WI38 (cell line): ENCODE measurements around the gene UQCC3.
A peak's percentile ranks its signal among the peaks of the same experiment; 100 is the strongest.

Source experiments
- H3K4me3 ChIP-seq: 2 replicates; pipeline ENCODE4 v1.5.1; 2011; ENCODE audit warnings: low read depth, mild to moderate bottlenecking, control low read depth, low read length
- TF ChIP-seq, protein P1 (sequence below): IDR thresholded peaks from 2 replicates; pipeline ENCODE4 v1.5.1; 2012; ENCODE audit warnings: low read depth, mild to moderate bottlenecking, control low read depth, low read length

UQCC3 gene

DNA sequence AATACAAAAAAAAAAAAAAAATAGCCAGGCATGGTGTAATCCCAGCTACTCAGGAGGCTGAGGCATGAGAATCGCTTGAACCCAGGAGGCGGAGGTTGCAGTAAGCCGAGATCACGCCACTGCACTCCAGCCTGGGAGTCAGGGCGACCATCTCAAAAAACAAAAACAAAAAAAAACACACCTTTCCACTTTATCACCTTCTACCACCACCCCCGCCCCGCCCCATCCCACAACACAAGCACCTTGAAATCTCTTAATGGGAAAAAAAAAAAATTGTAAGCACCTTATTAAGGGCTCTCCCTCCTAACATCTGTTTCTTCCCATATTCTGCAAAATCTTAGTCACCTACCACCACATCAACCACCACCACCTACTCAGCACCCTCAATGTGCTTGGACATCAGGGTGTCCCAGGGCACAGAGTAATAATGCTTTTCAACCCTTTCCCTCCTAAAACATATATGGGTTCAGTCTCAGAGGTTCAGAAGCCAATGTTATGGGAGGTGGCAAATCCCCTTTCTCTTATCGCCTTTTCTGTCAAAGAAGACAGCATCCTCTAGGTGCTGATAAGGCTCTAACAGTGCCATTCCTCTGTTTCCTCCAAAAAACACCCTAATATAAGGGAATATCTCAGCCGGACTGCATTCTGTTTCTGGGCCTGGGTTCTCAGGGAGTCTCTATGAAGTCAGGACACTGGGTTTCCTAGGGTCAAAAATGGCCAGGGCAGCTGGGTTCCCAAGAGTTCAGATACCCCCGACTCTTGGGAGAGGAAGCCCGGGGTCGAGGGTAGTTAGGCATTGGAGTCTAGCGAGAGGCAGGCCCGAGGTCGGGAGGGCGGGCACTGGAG is 19.1 kb upstream of the UQCC3 start:
- TF ChIP-seq, protein P1, sequence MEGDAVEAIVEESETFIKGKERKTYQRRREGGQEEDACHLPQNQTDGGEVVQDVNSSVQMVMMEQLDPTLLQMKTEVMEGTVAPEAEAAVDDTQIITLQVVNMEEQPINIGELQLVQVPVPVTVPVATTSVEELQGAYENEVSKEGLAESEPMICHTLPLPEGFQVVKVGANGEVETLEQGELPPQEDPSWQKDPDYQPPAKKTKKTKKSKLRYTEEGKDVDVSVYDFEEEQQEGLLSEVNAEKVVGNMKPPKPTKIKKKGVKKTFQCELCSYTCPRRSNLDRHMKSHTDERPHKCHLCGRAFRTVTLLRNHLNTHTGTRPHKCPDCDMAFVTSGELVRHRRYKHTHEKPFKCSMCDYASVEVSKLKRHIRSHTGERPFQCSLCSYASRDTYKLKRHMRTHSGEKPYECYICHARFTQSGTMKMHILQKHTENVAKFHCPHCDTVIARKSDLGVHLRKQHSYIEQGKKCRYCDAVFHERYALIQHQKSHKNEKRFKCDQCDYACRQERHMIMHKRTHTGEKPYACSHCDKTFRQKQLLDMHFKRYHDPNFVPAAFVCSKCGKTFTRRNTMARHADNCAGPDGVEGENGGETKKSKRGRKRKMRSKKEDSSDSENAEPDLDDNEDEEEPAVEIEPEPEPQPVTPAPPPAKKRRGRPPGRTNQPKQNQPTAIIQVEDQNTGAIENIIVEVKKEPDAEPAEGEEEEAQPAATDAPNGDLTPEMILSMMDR: no peak
- peak overlapping the region; percentile 96 for H3K4me3 ChIP-seq

DNA sequence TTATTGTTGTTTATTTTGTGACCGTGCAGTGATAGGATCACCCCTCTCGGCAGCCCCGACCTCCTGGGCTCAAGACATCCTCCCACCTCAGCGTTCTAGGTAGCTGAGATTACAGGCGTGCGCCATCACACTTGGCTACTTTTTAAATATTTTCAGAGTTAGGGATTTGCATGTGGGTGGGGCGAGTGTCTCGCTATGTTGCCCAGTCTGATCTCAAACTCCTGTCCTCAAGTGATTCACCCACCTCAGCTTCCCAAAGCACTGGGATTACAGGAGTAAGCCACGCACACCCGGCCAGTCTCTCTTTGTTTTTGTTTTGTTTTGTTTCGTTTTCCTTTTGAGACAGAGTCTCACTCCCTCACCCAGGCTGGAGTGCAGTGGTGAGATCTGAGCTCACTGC is 17.2 kb upstream of the UQCC3 start:
- TF ChIP-seq, protein P1: no peak

DNA sequence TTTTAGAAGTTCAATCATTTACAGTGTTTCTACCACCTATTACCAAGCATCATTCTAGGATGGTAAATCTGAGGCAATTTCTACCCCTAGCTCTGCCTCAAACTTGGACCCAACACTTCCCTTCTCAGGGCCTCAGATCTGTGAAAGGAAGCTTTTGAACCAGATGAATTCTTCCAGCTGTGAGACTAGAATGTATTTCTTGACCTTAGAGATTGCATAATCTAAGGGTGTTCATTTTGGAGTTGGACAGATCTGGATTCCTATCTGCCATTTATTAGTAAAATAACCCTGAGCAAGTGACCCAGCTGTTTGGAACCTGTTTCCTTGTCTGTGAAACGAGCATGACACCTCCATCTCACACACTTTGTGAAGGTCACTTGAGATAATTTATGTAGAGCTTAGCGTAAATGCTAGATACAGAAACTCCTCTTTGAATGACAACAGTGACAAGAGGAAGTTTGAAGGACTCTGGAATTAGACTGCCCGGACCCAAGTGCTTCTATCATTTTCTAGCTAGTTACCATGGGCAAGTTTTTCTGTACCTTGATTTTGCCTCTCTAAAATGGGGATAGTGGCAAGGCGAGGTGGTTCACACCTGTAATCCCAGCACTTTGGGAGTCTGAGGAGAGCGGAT is 14.6 kb upstream of the UQCC3 start:
- TF ChIP-seq, protein P1: no peak
- H3K4me3 ChIP-seq: no peak overlapping the region

More for the DNA sequence above, 17.2 kb upstream of the UQCC3 start:
- H3K4me3 ChIP-seq: no peak overlapping the region

DNA sequence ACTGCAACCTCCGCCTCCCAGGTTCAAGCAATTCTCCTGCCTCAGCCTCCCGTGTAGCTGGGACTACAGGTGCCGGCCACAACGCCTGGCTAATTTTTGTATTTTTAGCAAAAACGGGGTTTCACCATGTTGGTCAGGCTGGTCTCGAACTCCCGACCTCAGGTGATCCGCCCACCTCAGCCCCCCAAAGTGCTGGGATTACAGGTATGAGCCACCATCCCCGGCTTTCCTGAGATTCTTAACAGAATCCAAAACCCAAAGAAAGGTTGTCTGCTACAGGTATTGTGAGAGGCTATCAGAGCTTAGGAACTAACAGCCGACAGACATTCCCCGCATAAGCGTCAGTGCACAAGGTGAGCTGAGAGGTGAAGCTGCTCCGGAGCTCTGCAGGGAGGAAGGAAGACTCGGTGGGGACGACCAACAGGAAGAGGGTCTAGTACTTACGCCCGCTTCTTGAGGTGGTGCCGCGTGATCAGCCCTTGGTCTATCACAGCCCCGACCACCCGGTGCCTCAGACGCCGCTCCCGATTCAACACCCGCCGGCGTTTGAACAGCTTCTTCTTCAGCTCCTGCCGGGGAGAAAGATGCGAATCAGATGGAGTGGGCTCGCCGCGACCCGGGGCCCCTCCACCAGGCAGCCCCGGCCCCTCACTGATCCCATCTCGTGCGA is 6.9 kb upstream of the UQCC3 start:
- peak overlapping the region; percentile 89 for H3K4me3 ChIP-seq
- TF ChIP-seq, protein P1: no peak

DNA sequence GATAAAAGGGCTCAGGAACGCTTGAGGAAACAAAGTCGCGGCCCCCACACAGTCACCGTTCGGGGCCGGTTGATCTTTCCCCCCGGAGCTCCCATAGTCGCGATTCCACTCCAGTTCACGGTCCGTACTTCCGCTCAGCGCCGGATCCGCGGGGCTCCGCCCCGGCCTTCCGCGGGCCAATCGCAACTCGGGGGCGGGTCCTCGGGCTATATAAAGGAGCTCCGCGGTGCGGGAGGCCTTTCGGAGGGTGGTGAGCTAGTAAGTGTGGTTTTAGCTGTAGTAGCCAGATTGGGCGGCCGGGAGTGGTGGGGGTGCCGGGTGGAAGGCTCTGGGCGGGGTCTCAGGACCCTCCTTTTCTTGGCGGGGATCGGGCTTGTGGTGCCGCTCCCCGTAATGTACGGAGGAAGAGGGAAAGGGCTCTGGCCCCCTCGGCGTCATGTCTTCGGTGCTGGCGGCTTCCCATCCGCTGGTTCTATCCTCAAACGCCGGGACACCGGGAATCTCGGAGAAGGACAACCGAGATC is 6.3 kb upstream of the UQCC3 start, which contains the start of the genes C11orf98 and CSKMT:
C11orf98 (minus strand) TSS at position 136 of the 524 bp plus-strand sequence; CDS start at position 95, 41 bp downstream.
CSKMT (plus strand) TSS at position 238 of the 524 bp plus-strand sequence. CDS start 568 bp downstream, outside the sequence.
- H3K4me3 ChIP-seq: peak within 1 kb of the TSS; percentile 89
- TF ChIP-seq, protein P1: no peak

DNA sequence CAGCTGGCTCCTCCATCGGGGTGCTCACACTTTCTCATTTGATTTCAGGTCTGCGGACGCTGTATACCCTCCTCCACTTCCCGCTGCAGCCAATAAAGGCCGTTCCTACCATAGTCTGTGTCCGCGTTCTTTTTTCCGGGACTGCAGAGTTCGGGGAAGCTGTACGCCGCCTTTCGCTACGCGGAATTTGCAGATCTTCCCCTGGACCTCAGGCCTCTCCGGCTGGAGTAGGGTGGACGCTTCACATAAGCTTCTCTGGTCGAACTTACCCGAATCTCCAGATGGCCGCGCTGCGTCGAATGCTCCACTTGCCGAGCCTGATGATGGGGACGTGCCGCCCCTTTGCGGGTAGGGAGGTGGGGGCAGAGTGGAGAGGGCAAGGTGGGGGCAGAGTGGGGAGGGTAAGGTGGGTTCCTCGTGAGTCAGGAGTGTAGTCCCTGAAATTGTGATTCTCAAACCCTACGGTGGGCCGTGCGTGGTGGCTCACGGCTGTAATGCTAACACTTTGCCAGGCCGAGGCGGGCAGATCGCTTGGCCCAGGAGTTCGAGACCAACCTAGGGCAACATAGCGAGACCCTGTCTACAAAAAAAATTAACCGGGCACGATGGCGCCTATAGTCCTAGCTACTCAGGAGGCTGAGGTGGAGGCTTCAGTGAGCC is 5.7 kb upstream of the UQCC3 start:
- peak overlapping the region; percentile 89 for H3K4me3 ChIP-seq
- TF ChIP-seq, protein P1: no peak
